ENCODE data around the gene TTC36. TPM values are rescaled to one million over a fixed set of nuclear protein-coding genes. Genes with fewer than 3 reads are reported as not detected.
A peak's percentile ranks its signal among the peaks of the same experiment; 100 is the strongest.

The TTC36 gene
- total RNA-seq, 1 experiment from 2014 or later, result 1.6 TPM

DNA sequence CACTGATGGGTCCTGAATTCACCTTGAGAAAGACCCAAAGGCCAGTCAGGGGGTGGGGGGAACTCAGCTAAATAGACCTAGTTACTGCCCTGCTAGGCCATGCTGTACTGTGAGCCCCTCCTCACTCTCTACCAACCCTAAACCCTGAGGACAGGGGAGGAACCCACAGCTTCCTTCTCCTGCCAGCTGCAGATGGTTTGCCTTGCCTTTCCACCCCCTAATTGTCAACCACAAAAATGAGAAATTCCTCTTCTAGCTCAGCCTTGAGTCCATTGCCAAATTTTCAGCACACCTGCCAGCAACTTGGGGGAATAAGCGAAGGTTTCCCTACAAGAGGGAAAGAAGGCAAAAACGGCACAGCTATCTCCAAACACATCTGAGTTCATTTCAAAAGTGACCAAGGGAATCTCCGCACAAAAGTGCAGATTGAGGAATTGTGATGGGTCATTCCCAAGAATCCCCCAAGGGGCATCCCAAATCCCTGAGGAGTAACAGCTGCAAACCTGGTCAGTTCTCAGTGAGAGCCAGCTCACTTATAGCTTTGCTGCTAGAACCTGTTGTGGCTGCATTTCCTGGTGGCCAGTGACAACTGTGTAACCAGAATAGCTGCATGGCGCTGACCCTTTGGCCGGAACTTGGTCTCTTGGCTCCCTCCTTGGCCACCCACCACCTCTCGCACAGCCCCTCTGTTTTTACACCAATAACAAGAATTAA, 2.4 kb upstream of the TTC36 start:
- Histone ChIP-seq H2AFZ (ENCODE audit: low read length) (no peak overlapping the region), H3K27me3 (ENCODE audit: insufficient read depth, low read length) (no peaks in the 10 kb centered on the region), H3K14ac (ENCODE audit: insufficient read depth, low read length) (no peak overlapping the region), H4K20me1 (ENCODE audit: control insufficient read depth, insufficient read depth, insufficient read length) (no peaks in the 10 kb centered on the region), H3K9me3 (ENCODE audit: control insufficient read depth, low read depth, low read length) (no peaks in the 10 kb centered on the region), H3K23ac (ENCODE audit: insufficient read length, low read depth, low read length) (no peak overlapping the region), H2BK12ac (ENCODE audit: insufficient read length, low read depth, low read length) (no peak overlapping the region), H2BK15ac (ENCODE audit: low read depth, low read length) (no peak overlapping the region), H4K8ac (replicated peaks; ENCODE audit: insufficient read length, low read depth, low read length) (no peak overlapping the region), H3K4me2 (ENCODE audit: insufficient read depth, insufficient read length, low read length) (no peak overlapping the region), H3K18ac (ENCODE audit: insufficient read length, low read depth, low read length) (no peak overlapping the region), H3K23me2 (ENCODE audit: insufficient read length, low read depth, low read length, poor library complexity, severe bottlenecking) (no peaks in the 10 kb centered on the region), H3K4ac (ENCODE audit: low read depth, low read length) (no peak overlapping the region), H3K79me1 (ENCODE audit: insufficient read depth, low read depth, low read length, poor library complexity, severe bottlenecking) (no peaks in the 10 kb centered on the region), H2BK5ac (ENCODE audit: insufficient read length, low read length) (no peak overlapping the region), H3K9ac (ENCODE audit: extremely low read depth, insufficient read length, low read length) (no peak overlapping the region), H3K27ac (ENCODE audit: insufficient read length, low read depth, low read length) (no peak overlapping the region), H2BK120ac (ENCODE audit: low read depth, low read length, poor library complexity, severe bottlenecking) (no peak overlapping the region), H2AK5ac (ENCODE audit: insufficient read length, low read length) (no peak overlapping the region), H3T11ph (ENCODE audit: low read length) (no peak overlapping the region), H4K5ac (ENCODE audit: insufficient read length, low read depth, low read length) (no peak overlapping the region), H3K4me1 (ENCODE audit: insufficient read depth, low read length) (no peaks in the 10 kb centered on the region), H2BK20ac (ENCODE audit: low read depth, low read length, poor library complexity, severe bottlenecking) (no peak overlapping the region), H3K56ac (ENCODE audit: insufficient read length, low read depth, low read length) (no peak overlapping the region), H4K91ac (ENCODE audit: insufficient read length, low read depth, low read length) (no peak overlapping the region), H3K79me2 (ENCODE audit: insufficient read depth, low read length) (no peaks in the 10 kb centered on the region)
- H3K36me3 Mint-ChIP-seq (ENCODE audit: insufficient read depth in 1 of 3, low read depth in 3 of 3), result peaks cover 20 to 54% (median 48%) of the 10 kb centered on the region in 3 experiments; a peak in 6 of 7 replicates
- peaks cover 5% of the 10 kb centered on the region; the same call in 1 of the 2 replicates for H3K27me3 Mint-ChIP-seq (ENCODE audit: low read depth)
- H3K9me3 Mint-ChIP-seq, result no peaks in the 10 kb centered on the region
- TF ChIP-seq, protein P1, sequence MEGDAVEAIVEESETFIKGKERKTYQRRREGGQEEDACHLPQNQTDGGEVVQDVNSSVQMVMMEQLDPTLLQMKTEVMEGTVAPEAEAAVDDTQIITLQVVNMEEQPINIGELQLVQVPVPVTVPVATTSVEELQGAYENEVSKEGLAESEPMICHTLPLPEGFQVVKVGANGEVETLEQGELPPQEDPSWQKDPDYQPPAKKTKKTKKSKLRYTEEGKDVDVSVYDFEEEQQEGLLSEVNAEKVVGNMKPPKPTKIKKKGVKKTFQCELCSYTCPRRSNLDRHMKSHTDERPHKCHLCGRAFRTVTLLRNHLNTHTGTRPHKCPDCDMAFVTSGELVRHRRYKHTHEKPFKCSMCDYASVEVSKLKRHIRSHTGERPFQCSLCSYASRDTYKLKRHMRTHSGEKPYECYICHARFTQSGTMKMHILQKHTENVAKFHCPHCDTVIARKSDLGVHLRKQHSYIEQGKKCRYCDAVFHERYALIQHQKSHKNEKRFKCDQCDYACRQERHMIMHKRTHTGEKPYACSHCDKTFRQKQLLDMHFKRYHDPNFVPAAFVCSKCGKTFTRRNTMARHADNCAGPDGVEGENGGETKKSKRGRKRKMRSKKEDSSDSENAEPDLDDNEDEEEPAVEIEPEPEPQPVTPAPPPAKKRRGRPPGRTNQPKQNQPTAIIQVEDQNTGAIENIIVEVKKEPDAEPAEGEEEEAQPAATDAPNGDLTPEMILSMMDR (conservative IDR thresholded peaks at IDR 0.05), result no peak
- WGBS (ENCODE audit: extremely low coverage, insufficient read length, low lambda C conversion rate), result no CpG with 5 or more reads among the region's 6 CpGs
- DNase-seq, result no peak
- H3K4me3 Mint-ChIP-seq, result no peak overlapping the region
- H3K4me1 Mint-ChIP-seq, result peaks cover 29% of the 10 kb centered on the region in 2 experiments
- H3K27ac Mint-ChIP-seq, result peak overlapping the region in 1 of 3 experiments; percentile 59; a peak in 3 of 7 replicates
